Measurements from ENCODE around the gene TSC22D1. TPM values are rescaled to one million over a fixed set of nuclear protein-coding genes. Genes with fewer than 3 reads are reported as not detected.

Gene TSC22D1
- 96.1 and 97.5 TPM in 2 replicates for total RNA-seq

DNA sequence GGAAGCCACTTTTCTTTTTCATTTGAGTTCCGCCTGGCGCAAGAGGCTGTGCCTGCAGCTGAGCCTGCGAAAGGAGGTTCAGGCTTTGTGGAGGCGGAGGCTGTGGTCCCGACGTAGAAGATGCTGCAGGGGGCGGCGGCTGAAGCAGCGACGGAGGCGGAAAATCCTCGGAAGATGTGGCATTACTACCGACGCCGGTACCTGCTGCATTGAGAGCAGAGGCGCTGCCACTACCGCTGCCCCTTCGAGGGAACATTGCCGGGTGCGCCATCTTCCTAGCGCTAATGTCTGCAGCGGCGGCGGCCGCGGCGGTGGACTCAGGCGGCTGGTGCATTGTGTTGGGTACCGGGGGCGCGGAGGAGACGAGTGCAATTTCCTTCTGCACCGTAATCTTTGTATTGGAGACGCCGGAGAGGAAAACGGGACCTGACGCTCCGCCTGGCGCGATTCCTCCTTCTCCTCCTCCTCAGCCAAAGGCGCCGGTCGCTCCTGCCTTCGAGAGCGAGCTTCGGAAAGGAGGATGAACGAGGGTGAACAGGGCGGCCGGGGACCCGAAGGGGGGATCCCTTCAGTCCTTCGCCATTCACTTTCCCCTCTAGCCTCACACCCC, at the start of gene TSC22D1:
Gene TSC22D1, minus strand, starts transcription at position 590 of the 610 bp plus-strand sequence. Its CDS starts 256 bp downstream, at position 334.

Other genes starting within 250 kb of the TSC22D1 start
- gene SERP2, start 202.5 kb downstream of the TSC22D1 start, total RNA-seq, result 4.1 TPM in 2 replicates

Data from hair follicle dermal papilla cell (primary cell).